Mucosa of stomach (tissue), 1 donor: Measurements from ENCODE around the gene TADA2A.

ENCODE experiments used
- H3K27me3 ChIP-seq: one replicate; pipeline ENCODE4 v1.7.0; 2013; ENCODE audit warnings: mild to moderate bottlenecking, low read length; ENCODE audit not compliant: control insufficient read depth, insufficient read depth
- H3K36me3 ChIP-seq: one replicate; pipeline ENCODE4 v1.7.0; 2013; ENCODE audit warnings: low read length; ENCODE audit not compliant: control insufficient read depth, insufficient read depth
- H3K4me1 ChIP-seq: one replicate; pipeline ENCODE4 v1.7.0; 2013; ENCODE audit warnings: mild to moderate bottlenecking, low read length; ENCODE audit not compliant: control insufficient read depth, insufficient read depth
- H3K4me3 ChIP-seq: one replicate; pipeline ENCODE4 v1.7.0; 2013; ENCODE audit warnings: low read length
- H3K9ac ChIP-seq: one replicate; pipeline ENCODE4 v1.7.0; 2013; ENCODE audit warnings: mild to moderate bottlenecking, low read length, moderate library complexity
- H3K9me3 ChIP-seq: one replicate; pipeline ENCODE4 v1.7.0; 2013; ENCODE audit warnings: mild to moderate bottlenecking, low read length, moderate library complexity; ENCODE audit not compliant: control insufficient read depth
- donor health status: Pancreatic carcinoma.

Gene TADA2A, protein sequence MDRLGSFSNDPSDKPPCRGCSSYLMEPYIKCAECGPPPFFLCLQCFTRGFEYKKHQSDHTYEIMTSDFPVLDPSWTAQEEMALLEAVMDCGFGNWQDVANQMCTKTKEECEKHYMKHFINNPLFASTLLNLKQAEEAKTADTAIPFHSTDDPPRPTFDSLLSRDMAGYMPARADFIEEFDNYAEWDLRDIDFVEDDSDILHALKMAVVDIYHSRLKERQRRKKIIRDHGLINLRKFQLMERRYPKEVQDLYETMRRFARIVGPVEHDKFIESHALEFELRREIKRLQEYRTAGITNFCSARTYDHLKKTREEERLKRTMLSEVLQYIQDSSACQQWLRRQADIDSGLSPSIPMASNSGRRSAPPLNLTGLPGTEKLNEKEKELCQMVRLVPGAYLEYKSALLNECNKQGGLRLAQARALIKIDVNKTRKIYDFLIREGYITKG

GRCh38 chr17:37406635-37407461, at the start of gene TADA2A, which contains the start of gene ACACA:
Gene TADA2A (plus strand): TSS chr17:37406886. CDS start chr17:37411366, 4,480 bp downstream.
Gene ACACA (minus strand): TSS chr17:37406836. CDS start chr17:37406299, 537 bp downstream.
- H3K4me3 ChIP-seq = peak within 1 kb of the TSS; percentile 86

DNA sequence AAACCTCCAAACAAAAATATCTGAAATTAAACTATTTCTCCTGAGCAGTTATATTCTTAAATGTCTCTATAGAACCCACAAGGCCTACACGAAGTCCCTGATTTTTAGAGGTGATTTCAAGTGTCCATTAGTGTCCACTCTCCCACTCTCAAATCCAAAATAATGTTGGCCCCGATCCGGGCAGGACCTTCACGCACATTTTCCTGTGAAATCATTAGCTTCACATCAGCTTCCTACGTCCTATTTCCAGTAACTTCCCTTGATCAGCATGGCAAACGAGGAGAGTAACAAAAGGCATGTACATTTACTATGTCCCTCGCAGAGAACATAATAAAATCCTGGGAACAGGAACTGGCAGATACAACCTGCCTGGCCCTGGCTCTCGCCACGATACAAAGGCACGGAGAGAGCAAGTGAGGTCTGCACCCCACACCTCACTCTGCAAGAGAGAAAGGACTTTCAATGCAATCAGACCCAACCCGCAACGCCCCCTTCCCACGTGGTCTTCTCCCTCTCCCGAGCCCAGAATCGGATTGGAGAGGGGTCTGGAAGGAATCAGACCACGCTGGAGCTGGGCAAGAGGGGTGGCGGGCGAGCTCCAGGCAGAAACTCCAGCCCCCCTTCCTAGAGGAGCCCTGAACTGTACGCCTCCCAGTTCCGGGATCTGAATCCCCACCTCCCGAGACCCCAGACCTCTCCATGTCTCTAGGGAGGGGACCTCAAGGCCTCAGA, 48.4 kb upstream of the TADA2A start:
- H3K36me3 ChIP-seq = no peaks in the 10 kb centered on the region
- peak overlapping the region; percentile 60 for H3K4me3 ChIP-seq
- H3K4me1 ChIP-seq = peaks cover 30% of the 10 kb centered on the region
- H3K9me3 ChIP-seq = no peaks in the 10 kb centered on the region
- no peaks in the 10 kb centered on the region for H3K27me3 ChIP-seq
- peak overlapping the region; percentile 75 for H3K9ac ChIP-seq

More at GRCh38 chr17:37406635-37407461, at the start of gene TADA2A, which contains the start of gene ACACA:
- Histone ChIP-seq H3K4me1 (peaks cover 8% of the 10 kb centered on the region), H3K27me3 (no peaks in the 10 kb centered on the region), H3K36me3 (no peaks in the 10 kb centered on the region), H3K9me3 (no peaks in the 10 kb centered on the region), H3K9ac (peak within 1 kb of the TSS; percentile 84)

DNA sequence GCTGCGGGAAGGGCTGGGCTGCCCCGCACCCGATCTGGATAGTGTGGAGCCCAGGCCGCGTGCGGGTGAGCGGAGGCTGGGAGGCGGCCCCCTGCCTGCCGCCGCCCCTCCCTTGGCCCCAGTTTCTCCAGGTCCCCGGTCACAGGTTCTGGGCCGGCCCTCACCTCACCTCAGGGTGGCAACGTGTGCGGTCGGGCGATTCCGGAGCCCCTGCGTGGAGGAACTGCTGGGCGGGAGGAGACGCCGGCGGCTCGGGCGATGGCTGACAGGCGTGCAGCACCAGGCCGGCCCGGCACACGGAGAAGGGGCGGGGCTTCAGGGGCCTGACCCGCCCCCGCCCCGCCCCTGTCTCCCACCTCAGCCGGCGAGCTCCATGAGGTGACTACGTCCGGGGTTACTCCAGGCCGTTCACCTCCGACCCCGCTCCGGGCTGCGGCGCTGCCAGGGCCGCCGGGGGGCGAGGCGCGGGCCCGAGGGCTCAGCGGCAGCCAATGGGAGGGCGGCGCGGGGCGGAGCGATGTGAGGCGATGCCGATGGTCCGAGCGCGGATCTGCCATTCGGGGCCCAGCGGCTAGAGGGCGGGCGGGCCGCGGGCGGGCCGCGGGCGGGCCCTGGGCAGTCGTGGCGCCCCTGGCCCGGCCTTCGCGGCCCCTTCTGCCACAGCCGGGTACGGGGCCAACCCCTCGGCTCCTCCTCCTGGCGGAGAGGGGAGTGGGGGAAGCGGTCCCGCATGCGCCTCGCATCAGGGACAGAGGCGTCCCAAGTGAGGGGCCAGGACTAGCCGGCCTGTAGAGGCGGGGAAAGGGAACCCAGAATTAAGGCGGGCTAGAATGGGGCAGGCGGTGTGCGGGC, 47.6 kb upstream of the TADA2A start:
- no peaks in the 10 kb centered on the region for H3K9me3 ChIP-seq
- H3K27me3 ChIP-seq = no peaks in the 10 kb centered on the region
- peak overlapping the region; percentile 68 for H3K4me3 ChIP-seq
- no peaks in the 10 kb centered on the region for H3K36me3 ChIP-seq
- H3K9ac ChIP-seq = peak overlapping the region; percentile 75
- H3K4me1 ChIP-seq = peaks cover 30% of the 10 kb centered on the region

DNA sequence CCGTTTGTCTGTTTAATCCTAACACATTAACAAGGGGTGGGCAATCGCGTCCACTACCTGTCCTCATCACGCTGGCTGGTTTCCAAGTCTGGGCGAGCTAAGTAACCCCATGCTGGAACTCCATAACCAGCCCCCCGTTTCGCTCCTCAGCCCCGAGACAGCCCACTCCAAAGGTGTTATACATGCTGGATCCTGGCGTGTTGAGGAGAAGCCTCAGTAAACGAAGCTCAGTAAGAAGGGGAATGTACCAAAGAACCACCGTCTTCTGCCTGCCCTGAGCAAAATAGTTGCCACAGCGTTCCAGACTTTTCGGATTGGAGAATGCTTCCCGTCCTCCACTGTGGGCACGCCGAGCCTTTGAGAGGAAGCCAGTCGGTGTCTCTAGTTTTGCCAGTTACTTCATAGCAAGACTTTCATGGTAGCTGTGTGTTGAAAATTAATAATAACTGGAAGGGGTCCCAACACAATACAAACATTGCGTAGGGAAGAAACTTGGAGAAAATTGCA, 47.0 kb upstream of the TADA2A start:
- H3K4me3 ChIP-seq = peak overlapping the region; percentile 68
- no peaks in the 10 kb centered on the region for H3K9me3 ChIP-seq
- H3K36me3 ChIP-seq = no peaks in the 10 kb centered on the region
- H3K27me3 ChIP-seq = no peaks in the 10 kb centered on the region
- H3K9ac ChIP-seq = peak overlapping the region; percentile 75
- peaks cover 30% of the 10 kb centered on the region for H3K4me1 ChIP-seq

GRCh38 chr17:37360632-37361031, 46.1 kb upstream of the TADA2A start:
- H3K36me3 ChIP-seq = no peaks in the 10 kb centered on the region
- H3K9ac ChIP-seq = no peak overlapping the region
- H3K4me3 ChIP-seq = no peak overlapping the region
- no peaks in the 10 kb centered on the region for H3K9me3 ChIP-seq
- H3K4me1 ChIP-seq = peaks cover 30% of the 10 kb centered on the region
- H3K27me3 ChIP-seq = no peaks in the 10 kb centered on the region

GRCh38 chr17:37361543-37361942, 45.1 kb upstream of the TADA2A start:
- Histone ChIP-seq H3K4me3 (no peak overlapping the region), H3K4me1 (peaks cover 28% of the 10 kb centered on the region), H3K36me3 (no peaks in the 10 kb centered on the region), H3K27me3 (no peaks in the 10 kb centered on the region), H3K9ac (no peak overlapping the region), H3K9me3 (no peaks in the 10 kb centered on the region)

GRCh38 chr17:37365589-37365988, 41.1 kb upstream of the TADA2A start:
- no peaks in the 10 kb centered on the region for H3K36me3 ChIP-seq

GRCh38 chr17:37368577-37368976, 38.1 kb upstream of the TADA2A start:
- Histone ChIP-seq H3K9me3 (no peaks in the 10 kb centered on the region), H3K9ac (no peak overlapping the region), H3K36me3 (no peaks in the 10 kb centered on the region), H3K27me3 (no peaks in the 10 kb centered on the region), H3K4me3 (no peak overlapping the region), H3K4me1 (no peaks in the 10 kb centered on the region)

More at GRCh38 chr17:37365589-37365988, 41.1 kb upstream of the TADA2A start:
- peaks cover 3% of the 10 kb centered on the region for H3K4me1 ChIP-seq
- no peaks in the 10 kb centered on the region for H3K9me3 ChIP-seq
- no peak overlapping the region for H3K9ac ChIP-seq
- no peaks in the 10 kb centered on the region for H3K27me3 ChIP-seq
- no peak overlapping the region for H3K4me3 ChIP-seq

GRCh38 chr17:37373530-37374159, 33.0 kb upstream of the TADA2A start:
- Histone ChIP-seq H3K4me3 (no peak overlapping the region), H3K9me3 (no peaks in the 10 kb centered on the region), H3K9ac (no peak overlapping the region), H3K36me3 (no peaks in the 10 kb centered on the region), H3K4me1 (peaks cover 4% of the 10 kb centered on the region), H3K27me3 (no peaks in the 10 kb centered on the region)

GRCh38 chr17:37375706-37376105, 31.0 kb upstream of the TADA2A start, which contains the start of gene C17orf78:
Gene C17orf78 (plus strand): TSS chr17:37375985. CDS start chr17:37376093, 108 bp downstream.
- H3K27me3 ChIP-seq = no peaks in the 10 kb centered on the region
- peaks cover 4% of the 10 kb centered on the region for H3K4me1 ChIP-seq
- no peak within 1 kb of the TSS for H3K4me3 ChIP-seq
- H3K9me3 ChIP-seq = no peaks in the 10 kb centered on the region
- no peak within 1 kb of the TSS for H3K9ac ChIP-seq
- H3K36me3 ChIP-seq = no peaks in the 10 kb centered on the region
